Limb (tissue), 2 donors: ENCODE results near the gene YIF1A.
"Not testable (repeated sequence)": the region's sequence is repeated elsewhere in the genome, so short reads cannot be mapped to it uniquely, and the experiment has no call there.

ENCODE experiments used
- DNase-seq, 2 donors: peaks; one replicate each; pipeline ENCODE4 v3.0.0-alpha.2; 2016; ENCODE audit errors: extremely low spot score in 2 of 2

Gene YIF1A

GRCh38 chr11:66326261-66327111 is 37.5 kb upstream of the YIF1A start:
- DNase-seq: no peak

GRCh38 chr11:66325263-66325671 is 36.3 kb upstream of the YIF1A start:
- no peak for DNase-seq

- DNase-seq: no peak
Observed at GRCh38 chr11:66324664-66325063, 35.7 kb upstream of the YIF1A start.

- DNase-seq: no peak
Observed at GRCh38 chr11:66323684-66324083, 34.7 kb upstream of the YIF1A start.

GRCh38 chr11:66322732-66323427 is 33.9 kb upstream of the YIF1A start:
- DNase-seq: no peak

- DNase-seq: no peak
Observed at GRCh38 chr11:66321606-66322005, 32.7 kb upstream of the YIF1A start.

- DNase-seq: not testable (repeated sequence)
Observed at GRCh38 chr11:66320748-66321147, 31.8 kb upstream of the YIF1A start.

- DNase-seq: not testable (repeated sequence)
Observed at GRCh38 chr11:66320289-66320688, 31.3 kb upstream of the YIF1A start.

GRCh38 chr11:66318600-66318970 is 29.6 kb upstream of the YIF1A start:
- DNase-seq: no peak

GRCh38 chr11:66317723-66318599 is 29.0 kb upstream of the YIF1A start:
- DNase-seq: peak in 1 of 2 donors; percentile 71

GRCh38 chr11:66317322-66317722 is 28.4 kb upstream of the YIF1A start:
- peak; percentile 52 to 74 for DNase-seq

GRCh38 chr11:66316849-66317251 is 27.9 kb upstream of the YIF1A start, which contains the start of gene CD248:
Gene CD248 (minus strand): TSS chr11:66317044. CDS start chr11:66317027, 17 bp downstream.
- peak; percentile 65 to 84 for DNase-seq

- peak in 1 of 2 donors; percentile 42 for DNase-seq
Observed at GRCh38 chr11:66315921-66316811, 27.2 kb upstream of the YIF1A start.

GRCh38 chr11:66315498-66315885 is 26.5 kb upstream of the YIF1A start:
- DNase-seq: no peak

GRCh38 chr11:66314561-66315497 is 25.9 kb upstream of the YIF1A start:
- peak in 1 of 2 donors; percentile 0 for DNase-seq

GRCh38 chr11:66314186-66314501 is 25.2 kb upstream of the YIF1A start:
- no peak for DNase-seq

- DNase-seq: peak; percentile 84 to 88
Observed at GRCh38 chr11:66313321-66314185, 24.6 kb upstream of the YIF1A start.

- DNase-seq: peak; percentile 97 to 100
Observed at GRCh38 chr11:66312549-66313320, 23.8 kb upstream of the YIF1A start.
